ES-I3 (cell line): ENCODE measurements around the gene MAN2A2.
"Not testable (repeated sequence)": the region's sequence is repeated elsewhere in the genome, so short reads cannot be mapped to it uniquely, and the experiment has no call there.

Experiments used
- H3K36me3 ChIP-seq: 2 replicates; pipeline ENCODE4 v1.6.1; 2013; ENCODE audit warnings: mild to moderate bottlenecking, low read length, control low read depth, moderate library complexity; ENCODE audit not compliant: insufficient read depth
- H3K4me1 ChIP-seq: 2 replicates; pipeline ENCODE4 v1.6.1; 2013; ENCODE audit warnings: mild to moderate bottlenecking, control low read depth, low read length; ENCODE audit not compliant: insufficient read depth
- H3K9ac ChIP-seq: 2 replicates; pipeline ENCODE4 v1.6.1; 2013; ENCODE audit warnings: low read depth, mild to moderate bottlenecking, low read length, moderate library complexity
- H3K9me3 ChIP-seq: 2 replicates; pipeline ENCODE4 v1.6.1; 2013; ENCODE audit warnings: mild to moderate bottlenecking, low read length, moderate library complexity; ENCODE audit not compliant: control insufficient read depth, insufficient read depth

MAN2A2 gene

DNA sequence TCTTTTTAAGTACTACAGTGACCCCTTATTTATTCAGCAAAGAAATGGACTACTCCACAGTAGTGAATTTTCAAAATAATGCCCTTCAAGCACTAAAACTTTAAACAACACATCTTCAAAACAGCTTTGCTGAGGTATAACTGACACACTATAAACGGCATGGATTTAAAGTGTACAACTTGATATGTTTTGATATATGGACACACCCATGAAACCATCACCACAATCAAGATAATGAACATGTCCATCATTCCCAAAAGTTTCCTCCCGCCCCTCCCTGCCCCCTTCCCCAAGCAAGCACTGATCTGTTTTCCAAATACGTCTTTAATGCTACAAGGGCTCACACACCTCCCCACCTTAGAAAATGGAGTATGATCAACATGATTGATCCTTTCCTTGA, 36.3 kb upstream of the MAN2A2 start:
- Histone ChIP-seq H3K9ac (no peak overlapping the region), H3K9me3 (no peaks in the 10 kb centered on the region), H3K4me1 (peaks cover 34% of the 10 kb centered on the region), H3K36me3 (no peaks in the 10 kb centered on the region)

DNA sequence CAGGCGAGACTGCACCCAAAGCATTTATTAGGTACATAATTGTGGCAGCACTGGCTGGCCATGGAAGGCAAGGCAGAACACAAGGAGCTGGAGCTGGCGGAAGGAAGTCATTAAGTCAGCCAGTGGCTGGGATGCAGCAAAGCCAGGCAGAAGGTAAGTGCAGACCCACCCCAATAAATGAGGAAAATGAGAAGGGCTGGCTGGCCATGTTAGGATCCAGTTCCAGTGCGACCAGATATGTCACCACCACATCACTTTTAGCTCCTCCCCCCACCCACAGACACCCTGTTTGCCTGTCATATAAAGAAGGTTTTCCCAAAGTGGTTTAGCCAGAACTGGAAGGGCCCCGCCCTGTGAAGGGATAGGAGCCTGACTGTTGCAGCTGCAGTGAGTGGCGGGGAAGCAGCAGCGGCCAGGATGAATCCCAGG, 34.8 kb upstream of the MAN2A2 start, which contains the start of gene FURIN:
Gene FURIN (plus strand): TSS at position 328 of the 429 bp plus-strand sequence. CDS start 7,153 bp downstream, outside the sequence.
- H3K9ac ChIP-seq, result 0 out of 2 replicates have a peak within 1 kb of the TSS, but pooled peaks have one; percentile 8
- no peaks in the 10 kb centered on the region for H3K9me3 ChIP-seq
- H3K4me1 ChIP-seq, result peaks cover 42% of the 10 kb centered on the region
- no peaks in the 10 kb centered on the region for H3K36me3 ChIP-seq

DNA sequence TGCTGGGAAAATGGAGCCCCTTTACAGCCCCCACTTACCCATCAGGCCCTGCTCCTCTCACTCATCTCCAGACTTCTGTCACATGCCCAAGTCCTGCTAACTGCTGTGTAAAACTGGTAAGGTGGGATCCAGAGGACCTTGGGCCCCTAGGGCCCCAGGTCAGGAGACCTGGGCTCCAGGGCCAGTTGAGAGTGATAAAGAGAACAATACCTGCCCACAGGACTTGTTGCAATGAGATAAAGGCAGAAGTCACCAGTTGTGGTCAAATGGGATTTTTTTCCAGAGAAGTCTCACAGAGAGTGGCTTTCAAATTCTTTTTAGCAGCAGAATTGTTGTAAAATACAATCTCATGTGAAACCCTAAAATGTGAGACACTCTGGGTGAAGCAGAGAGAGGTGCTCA, 34.0 kb upstream of the MAN2A2 start:
- H3K4me1 ChIP-seq, result peaks cover 41% of the 10 kb centered on the region
- H3K9ac ChIP-seq, result 0 out of 2 replicates have a peak overlapping the region, but pooled peaks have one; percentile 8
- no peaks in the 10 kb centered on the region for H3K36me3 ChIP-seq
- no peaks in the 10 kb centered on the region for H3K9me3 ChIP-seq

DNA sequence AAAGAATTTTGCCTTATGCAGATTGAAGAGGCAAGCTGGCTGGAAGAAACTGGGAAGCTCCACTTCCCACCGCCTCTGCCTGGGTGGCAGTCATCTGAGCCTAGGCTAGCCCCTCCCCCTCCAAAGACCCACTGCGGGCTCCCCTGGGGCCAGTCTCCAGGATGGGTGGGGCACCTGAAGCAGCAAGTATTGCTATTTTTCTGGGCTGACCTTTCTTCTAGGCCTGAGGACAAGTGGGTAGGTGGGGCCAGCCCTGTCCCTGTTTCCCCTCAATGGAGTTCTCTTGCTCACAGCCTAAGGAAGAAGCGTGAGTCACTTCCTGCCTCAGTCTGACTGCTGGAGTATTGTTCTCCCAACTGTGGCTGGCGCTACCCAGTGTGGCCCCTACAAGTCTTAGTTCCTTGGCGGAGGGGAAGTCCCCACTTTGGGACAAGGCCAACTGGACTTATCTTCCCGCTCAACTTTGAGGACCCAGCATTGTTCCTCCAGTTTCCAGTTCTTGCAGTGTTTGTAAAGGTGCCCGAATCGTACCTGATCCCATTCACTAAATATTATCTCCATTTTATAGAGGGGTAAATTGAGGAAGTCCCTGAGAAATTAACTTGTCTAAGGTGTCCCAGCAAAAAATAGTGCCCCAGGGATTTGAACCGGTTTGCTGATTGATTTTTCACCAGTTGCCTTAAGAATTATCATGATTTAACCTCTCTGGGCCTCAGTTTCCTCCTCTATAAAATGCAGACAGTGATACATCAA, 33.3 kb upstream of the MAN2A2 start:
- Histone ChIP-seq H3K4me1 (peaks cover 42% of the 10 kb centered on the region), H3K9ac (peak overlapping the region; percentile 19), H3K9me3 (no peaks in the 10 kb centered on the region), H3K36me3 (no peaks in the 10 kb centered on the region)

DNA sequence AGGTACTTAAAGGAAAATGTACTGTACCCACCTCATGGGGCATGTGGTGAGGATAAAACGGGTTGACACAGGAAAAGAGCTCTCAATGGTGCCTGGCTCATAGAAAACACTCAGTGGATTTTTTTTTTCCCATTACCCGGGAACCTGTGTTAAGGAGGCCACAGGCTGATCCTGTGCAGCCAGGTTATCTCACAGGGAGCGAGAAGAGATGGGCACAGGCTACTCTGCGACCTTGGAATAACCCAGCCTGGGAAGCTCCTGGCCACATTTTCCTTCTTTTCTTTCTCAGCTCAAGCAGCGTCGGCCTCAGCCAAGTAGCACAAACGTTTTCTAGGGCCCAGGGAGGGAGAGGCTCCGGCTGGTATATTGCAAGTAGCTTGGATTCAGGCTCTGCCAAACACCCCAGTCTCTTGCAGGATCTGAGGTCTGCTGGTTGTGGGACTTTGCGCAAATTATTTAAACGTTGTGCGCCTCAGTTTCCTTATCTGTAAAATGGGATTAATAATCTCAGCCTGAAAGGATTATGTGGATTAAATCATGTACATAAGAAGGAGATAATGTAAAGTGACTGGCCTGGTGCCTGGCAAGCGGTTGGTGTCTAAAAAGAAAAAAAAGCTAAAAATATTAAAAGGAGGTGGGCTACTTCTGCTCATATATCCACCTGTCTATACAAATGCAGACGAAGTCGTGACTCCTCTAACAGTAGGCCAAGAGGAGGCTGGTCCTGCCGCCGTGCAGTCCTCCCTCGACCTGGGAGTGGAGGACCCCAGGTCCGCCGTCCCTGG, 32.6 kb upstream of the MAN2A2 start:
- Histone ChIP-seq H3K9ac (peak overlapping the region; percentile 86), H3K36me3 (no peaks in the 10 kb centered on the region), H3K9me3 (no peaks in the 10 kb centered on the region), H3K4me1 (peaks cover 42% of the 10 kb centered on the region)

DNA sequence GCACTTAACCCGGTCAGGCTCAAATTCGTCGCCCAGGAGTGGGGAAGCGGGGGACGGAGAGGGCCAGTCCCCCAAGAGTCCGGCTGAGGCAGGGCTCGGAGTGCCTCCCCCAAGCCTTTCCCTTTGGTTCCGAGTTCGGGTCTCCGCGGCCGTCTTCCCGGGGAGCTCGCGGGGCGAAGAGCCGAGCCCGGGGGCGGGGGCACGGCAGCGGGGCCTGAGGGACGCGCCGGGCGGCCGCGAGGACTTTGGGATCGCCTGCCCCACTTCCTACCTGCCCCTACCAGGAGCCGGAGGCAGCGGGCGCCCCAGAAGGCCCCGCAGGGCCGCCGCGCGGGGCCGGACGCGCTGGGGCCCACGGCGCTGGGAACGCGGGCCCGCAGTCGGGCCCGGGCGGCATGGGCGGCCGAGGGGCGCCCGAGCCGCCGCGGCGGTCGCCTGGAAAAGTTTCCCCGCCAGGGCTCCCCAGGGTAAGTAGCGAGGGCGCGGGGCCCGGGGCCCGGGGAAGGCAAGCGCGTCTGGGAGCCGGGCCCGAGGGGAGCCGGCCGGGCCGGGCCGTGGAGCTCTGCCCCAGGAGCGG, 31.9 kb upstream of the MAN2A2 start:
- Histone ChIP-seq H3K4me1 (peaks cover 42% of the 10 kb centered on the region), H3K9ac (peak overlapping the region; percentile 86), H3K36me3 (no peaks in the 10 kb centered on the region), H3K9me3 (no peaks in the 10 kb centered on the region)

DNA sequence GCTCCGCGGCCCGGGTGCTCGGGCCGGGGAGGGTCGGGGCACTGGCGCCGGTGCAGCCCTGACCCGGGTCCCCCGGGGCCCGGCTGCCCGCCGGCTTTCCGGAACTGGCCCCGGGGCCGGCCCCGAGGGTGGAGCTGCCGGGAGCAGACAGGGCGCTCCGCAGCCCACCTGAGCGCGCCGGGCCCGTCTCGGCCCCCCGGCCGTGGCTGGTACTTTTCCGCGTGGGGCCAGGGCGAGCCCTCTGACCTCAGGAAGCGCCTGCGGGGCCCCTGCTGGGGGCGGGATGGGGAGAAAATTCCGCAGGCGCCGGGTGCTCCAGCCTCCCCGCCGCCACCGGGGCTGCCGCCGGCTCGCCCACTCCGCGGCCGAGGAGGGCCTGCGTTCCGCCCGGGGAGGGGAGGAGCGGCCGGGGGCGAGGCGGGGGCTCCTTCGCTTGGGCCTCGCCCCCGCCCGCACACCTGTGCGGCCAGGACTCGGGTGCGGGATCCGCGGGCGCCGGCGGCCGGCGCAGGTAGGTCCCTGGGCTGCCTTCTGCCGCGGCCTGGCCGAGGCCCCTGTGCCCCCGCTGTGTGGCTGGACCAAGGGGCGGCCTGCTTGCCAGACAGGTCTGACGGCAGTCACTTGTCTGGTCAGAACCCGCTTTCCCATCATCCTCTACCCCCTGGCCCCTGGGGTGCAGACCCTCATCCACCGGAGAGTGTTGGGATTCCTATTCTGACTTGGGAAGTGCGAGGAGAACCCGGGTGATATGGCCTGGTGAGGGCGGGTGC, 31.2 kb upstream of the MAN2A2 start:
- Histone ChIP-seq H3K9me3 (no peaks in the 10 kb centered on the region), H3K4me1 (peaks cover 42% of the 10 kb centered on the region), H3K36me3 (no peaks in the 10 kb centered on the region), H3K9ac (peak overlapping the region; percentile 86)

DNA sequence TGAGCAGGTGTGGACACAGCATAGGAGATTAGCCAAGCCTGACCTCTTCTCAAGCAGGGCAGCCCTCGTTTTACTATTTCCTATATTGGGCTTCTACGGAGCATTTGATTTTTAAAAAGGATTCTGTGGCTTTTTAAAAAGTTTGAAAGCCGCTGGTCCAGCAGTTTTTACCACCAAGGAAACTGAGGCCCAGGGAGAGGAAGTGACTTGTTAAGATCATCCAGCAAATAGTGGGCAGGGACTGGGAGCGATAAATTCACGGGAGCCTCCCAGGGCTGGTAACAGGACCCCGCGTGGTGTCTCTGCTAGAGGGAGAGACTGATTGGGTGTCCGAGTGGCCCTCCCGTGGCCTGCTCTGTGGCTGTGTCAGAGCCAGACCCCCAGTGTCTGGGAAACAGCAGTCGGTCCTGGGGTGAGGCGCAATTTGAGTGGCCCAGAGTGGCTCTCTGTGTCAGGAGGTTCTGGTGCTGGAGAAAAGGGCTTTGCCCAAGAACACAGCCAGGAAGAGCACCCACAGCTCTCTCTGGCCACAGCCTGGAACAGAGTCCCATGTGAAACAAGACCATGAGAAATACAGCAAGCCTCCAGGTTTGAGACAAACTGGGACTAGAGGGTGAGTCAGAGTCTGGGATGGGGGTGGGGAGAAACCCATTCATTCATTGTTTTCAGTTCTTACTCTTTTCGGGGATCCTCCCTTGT, 30.5 kb upstream of the MAN2A2 start:
- H3K4me1 ChIP-seq, result peaks cover 42% of the 10 kb centered on the region
- H3K36me3 ChIP-seq, result no peaks in the 10 kb centered on the region
- no peaks in the 10 kb centered on the region for H3K9me3 ChIP-seq
- peak overlapping the region; percentile 86 for H3K9ac ChIP-seq

DNA sequence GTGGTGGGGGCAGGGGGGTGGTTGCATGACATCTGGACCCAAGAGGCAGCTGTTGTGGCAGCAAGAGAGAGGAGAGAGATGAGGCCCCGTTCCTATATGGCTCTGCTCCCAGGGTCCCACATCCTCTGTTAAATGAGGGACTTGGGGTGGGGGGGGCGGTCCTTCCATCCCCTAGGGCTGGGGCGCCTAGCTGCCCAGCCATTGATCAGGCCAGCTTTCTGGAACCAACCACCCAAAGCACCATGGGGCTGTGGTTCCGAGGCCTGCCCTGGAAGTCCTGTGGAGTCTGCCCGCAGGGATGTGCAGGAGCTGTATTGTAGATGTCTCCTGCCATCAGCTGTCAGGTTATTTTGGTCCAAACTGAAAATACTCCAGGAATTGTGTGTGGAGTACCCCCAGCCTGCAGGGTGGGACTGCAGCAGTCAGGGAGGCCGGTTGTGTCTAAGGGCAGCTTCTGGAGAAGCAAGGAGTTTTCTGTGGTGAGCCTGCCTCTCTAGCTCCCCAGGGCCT, 29.6 kb upstream of the MAN2A2 start:
- no peaks in the 10 kb centered on the region for H3K9me3 ChIP-seq
- H3K4me1 ChIP-seq, result peaks cover 35% of the 10 kb centered on the region
- peaks cover 3% of the 10 kb centered on the region; the same call in 1 of the 2 replicates for H3K36me3 ChIP-seq
- H3K9ac ChIP-seq, result peak overlapping the region; percentile 1; the same call in 1 of the 2 replicates

DNA sequence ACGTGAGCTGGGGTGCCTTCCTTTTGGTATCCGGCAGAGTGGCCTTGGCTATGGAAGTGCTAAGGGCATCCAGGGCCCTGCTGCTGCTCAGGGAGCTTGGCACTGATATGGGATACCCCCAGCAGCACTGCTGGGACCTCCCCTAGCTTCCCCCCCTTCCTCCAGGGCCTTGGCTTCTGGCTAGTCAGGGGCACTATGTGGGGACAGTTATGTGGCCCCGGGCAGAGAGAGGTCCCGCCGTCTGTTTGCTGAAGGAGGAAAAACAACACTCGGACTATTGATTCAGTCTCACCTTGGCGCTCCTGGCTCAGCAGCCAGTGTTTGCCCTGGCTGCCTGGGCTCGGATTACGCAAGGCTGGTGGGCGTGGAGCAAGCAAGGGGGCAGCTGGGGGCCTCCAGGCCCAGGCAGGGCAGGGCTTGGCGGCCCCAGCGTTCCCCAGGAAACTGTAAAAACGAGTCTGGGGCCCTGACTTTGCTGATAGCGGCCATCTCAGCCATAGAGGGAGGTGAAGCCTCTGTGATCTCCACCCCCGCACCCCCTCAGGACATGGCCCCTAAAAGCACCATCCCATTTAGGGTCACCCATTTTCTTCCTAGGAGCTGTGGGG, 29.0 kb upstream of the MAN2A2 start:
- H3K9ac ChIP-seq, result no peak overlapping the region
- H3K36me3 ChIP-seq, result peaks cover 3% of the 10 kb centered on the region; the same call in 1 of the 2 replicates
- H3K9me3 ChIP-seq, result no peaks in the 10 kb centered on the region
- peaks cover 30% of the 10 kb centered on the region for H3K4me1 ChIP-seq

DNA sequence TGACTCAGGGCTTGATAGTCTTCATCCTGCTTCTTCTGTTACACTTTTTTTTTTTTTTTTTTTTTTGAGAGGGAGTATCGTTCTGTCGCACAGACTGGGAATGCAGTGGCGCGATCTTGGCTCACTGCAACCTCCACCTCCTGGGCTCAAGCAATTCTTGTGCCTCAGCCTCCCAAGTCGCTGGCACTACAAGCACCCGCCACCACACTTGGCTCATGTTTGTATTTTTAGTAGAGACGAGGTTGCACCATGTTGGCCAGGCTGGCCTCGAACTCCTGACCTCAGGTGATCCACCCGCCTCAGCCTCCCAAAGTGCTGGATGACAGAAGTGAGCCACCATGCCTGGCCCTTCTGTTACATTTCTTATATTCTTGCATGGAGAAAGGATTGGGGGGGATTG, 28.1 kb upstream of the MAN2A2 start:
- not testable (repeated sequence) for H3K36me3 ChIP-seq, H3K9ac ChIP-seq, H3K9me3 ChIP-seq
- H3K4me1 ChIP-seq, result peaks cover 23% of the 10 kb centered on the region

DNA sequence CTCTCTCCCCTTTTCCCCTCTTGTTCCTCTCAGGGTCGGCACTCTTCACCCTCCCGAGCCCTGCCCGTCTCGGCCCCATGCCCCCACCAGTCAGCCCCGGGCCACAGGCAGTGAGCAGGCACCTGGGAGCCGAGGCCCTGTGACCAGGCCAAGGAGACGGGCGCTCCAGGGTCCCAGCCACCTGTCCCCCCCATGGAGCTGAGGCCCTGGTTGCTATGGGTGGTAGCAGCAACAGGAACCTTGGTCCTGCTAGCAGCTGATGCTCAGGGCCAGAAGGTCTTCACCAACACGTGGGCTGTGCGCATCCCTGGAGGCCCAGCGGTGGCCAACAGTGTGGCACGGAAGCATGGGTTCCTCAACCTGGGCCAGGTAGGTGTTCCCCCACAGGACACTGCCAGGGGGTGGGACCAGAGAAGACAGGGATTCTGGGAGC, 27.5 kb upstream of the MAN2A2 start:
- Histone ChIP-seq H3K36me3 (peaks cover 3% of the 10 kb centered on the region; the same call in 1 of the 2 replicates), H3K9ac (no peak overlapping the region), H3K4me1 (peaks cover 18% of the 10 kb centered on the region), H3K9me3 (no peaks in the 10 kb centered on the region)

DNA sequence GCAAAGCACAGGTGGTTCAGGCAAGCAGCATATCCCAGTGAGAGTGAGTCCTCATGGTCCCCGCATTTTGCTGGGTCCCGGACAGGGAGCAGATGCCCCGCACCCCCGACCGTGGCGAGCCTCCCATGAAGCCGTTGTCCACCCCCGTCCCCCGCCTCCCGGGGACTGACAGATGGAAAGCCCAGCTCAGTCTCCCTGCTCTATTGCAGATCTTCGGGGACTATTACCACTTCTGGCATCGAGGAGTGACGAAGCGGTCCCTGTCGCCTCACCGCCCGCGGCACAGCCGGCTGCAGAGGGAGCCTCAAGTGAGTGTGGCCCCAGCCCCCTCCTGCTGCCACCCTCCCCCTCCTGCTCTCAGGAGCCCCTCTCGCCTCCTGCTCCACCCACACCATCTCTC, 27.1 kb upstream of the MAN2A2 start:
- H3K36me3 ChIP-seq, result peaks cover 3% of the 10 kb centered on the region; the same call in 1 of the 2 replicates
- H3K9me3 ChIP-seq, result no peaks in the 10 kb centered on the region
- H3K4me1 ChIP-seq, result peaks cover 18% of the 10 kb centered on the region
- H3K9ac ChIP-seq, result no peak overlapping the region
